ENCODE measurements around the gene LRIF1.
"Not testable (repeated sequence)": the region's sequence is repeated elsewhere in the genome, so short reads cannot be mapped to it uniquely, and the experiment has no call there.

DNA sequence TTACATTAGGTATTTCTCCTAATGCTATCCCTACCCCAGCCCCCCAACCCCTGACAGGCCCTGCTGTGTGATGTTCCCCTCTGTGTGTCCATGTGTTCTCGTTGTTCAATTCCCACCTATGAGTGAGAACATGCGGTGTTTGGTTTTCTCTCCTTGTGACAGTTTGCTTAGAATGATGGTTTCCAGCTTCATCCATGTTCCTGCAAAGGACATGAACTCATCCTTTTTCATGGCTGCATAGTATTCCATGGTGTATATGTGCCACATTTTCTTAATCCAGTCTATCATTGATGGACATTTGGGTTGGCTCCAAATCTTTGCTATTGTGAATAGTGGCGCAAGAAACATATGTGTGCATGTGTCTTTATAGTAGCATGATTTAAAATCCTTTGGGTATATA is 32.6 kb downstream of the LRIF1 start:
- TF ChIP-seq, protein P1, sequence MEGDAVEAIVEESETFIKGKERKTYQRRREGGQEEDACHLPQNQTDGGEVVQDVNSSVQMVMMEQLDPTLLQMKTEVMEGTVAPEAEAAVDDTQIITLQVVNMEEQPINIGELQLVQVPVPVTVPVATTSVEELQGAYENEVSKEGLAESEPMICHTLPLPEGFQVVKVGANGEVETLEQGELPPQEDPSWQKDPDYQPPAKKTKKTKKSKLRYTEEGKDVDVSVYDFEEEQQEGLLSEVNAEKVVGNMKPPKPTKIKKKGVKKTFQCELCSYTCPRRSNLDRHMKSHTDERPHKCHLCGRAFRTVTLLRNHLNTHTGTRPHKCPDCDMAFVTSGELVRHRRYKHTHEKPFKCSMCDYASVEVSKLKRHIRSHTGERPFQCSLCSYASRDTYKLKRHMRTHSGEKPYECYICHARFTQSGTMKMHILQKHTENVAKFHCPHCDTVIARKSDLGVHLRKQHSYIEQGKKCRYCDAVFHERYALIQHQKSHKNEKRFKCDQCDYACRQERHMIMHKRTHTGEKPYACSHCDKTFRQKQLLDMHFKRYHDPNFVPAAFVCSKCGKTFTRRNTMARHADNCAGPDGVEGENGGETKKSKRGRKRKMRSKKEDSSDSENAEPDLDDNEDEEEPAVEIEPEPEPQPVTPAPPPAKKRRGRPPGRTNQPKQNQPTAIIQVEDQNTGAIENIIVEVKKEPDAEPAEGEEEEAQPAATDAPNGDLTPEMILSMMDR (IDR thresholded peaks at IDR 0.05; ENCODE audit: insufficient read depth, low read length, poor library complexity, severe bottlenecking) = not testable (repeated sequence)
- TF ChIP-seq EZH2phosphoT487 (conservative IDR thresholded peaks at IDR 0.05; ENCODE audit: low read length) = not testable (repeated sequence)
